ENCODE results near the gene MMP14. TPM values are rescaled to one million over a fixed set of nuclear protein-coding genes. Genes with fewer than 3 reads are reported as not detected.

The MMP14 gene
- total and polyA plus RNA-seq, 2 of the 13 experiments (the other 11 are each of a cell fraction or from before 2014, with no cell fraction given) = 5.2 to 9.8 TPM

GRCh38 chr14:22802860-22803686 is 33.3 kb upstream of the MMP14 start:
- Histone ChIP-seq H4K20me1 (ENCODE audit: insufficient read depth, low read length) (no peaks in the 10 kb centered on the region), H3K36me3 (replicated peaks in 1 of 2; ENCODE audit: control insufficient read depth in 1 of 2, insufficient read depth in 2 of 2, low read length in 2 of 2) (no peaks in the 10 kb centered on the region), H3K27me3 (ENCODE audit: control insufficient read depth in 1 of 2, insufficient read depth in 2 of 2, low read length in 2 of 2) (no peaks in the 10 kb centered on the region), H2AFZ (ENCODE audit: low read length) (no peak overlapping the region), H3K9me3 (ENCODE audit: low read length) (no peaks in the 10 kb centered on the region), H3K4me1 (ENCODE audit: insufficient read depth, low read length) (peaks cover 18% of the 10 kb centered on the region), H3K79me2 (ENCODE audit: insufficient read depth, low read length) (no peaks in the 10 kb centered on the region), H3K4me3 (replicated peaks in 1 of 3; ENCODE audit: insufficient read depth in 1 of 3, low read depth in 2 of 3, low read length in 3 of 3) (no peak overlapping the region), H3K9ac (ENCODE audit: insufficient read depth, low read depth, low read length) (no peak overlapping the region), H3K27ac (ENCODE audit: extremely low read length, insufficient read depth, low read length) (no peak overlapping the region), H3K4me2 (ENCODE audit: low read depth, low read length) (no peak overlapping the region)
- DNase-seq (ENCODE audit: low spot score) (no peak), ATAC-seq (no peak), FAIRE-seq (no peak)
- in situ Hi-C loops (cut with HindIII; ENCODE audit: extremely low pct_ligation_motif_present, low pct_unique_long_range_greater_than_20kb) (no loop called here), intact Hi-C loops (cut with micrococcal nuclease; ENCODE audit: unreplicated experiment) (no loop called here)
- no TSS peak for BruUV-seq (replicated peaks)
- ChIA-PET CTCF (ENCODE audit: low intra/inter-chr PET ratio, low total read pairs) (no interaction called here), POLR2A (no interaction called here)
- WGBS (ENCODE audit: low lambda C conversion rate) = 69% methylated on average over 12 of the region's 12 CpGs
- TF ChIP-seq SMAD1 (CRISPR knock-in tag; IDR thresholded peaks at IDR 0.05; ENCODE audit: borderline replicate concordance, low read depth) (no peak), ZKSCAN8 (CRISPR knock-in tag; IDR thresholded peaks at IDR 0.05; ENCODE audit: borderline replicate concordance) (0 out of 2 replicates have a peak, but pooled peaks have one; percentile 29)

DNA sequence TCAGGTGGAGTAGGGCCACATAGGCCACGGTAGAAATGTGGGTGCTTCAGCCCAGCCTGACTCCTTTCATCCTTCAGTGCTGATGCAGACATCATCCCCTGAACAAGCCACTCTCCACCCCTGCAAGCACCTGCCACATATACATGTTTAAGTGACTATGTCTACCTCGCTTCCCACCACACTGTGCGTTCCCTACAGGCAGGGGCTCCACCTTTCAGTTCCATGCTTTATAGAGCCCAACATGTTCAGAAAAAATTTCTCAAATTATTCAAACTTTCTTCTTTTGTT is 32.8 kb upstream of the MMP14 start:
- WGBS (ENCODE audit: low lambda C conversion rate) = 73% methylated on average over 3 of the region's 3 CpGs
- CTCF ChIA-PET (ENCODE audit: low intra/inter-chr PET ratio, low total read pairs) = no interaction called here
- DNase-seq (ENCODE audit: low spot score) (no peak), ATAC-seq (no peak), FAIRE-seq (no peak)
- H4K20me1 ChIP-seq (ENCODE audit: insufficient read depth, low read length) = no peaks in the 10 kb centered on the region
- H3K27ac ChIP-seq (ENCODE audit: extremely low read length, insufficient read depth, low read length) = no peak overlapping the region
- no peak overlapping the region for H3K4me2 ChIP-seq (ENCODE audit: low read depth, low read length)
- H3K9me3 ChIP-seq (ENCODE audit: low read length) = no peaks in the 10 kb centered on the region
- H3K27me3 ChIP-seq (ENCODE audit: control insufficient read depth in 1 of 2, insufficient read depth in 2 of 2, low read length in 2 of 2) = no peaks in the 10 kb centered on the region
- H3K9ac ChIP-seq (ENCODE audit: insufficient read depth, low read depth, low read length) = no peak overlapping the region
- H3K79me2 ChIP-seq (ENCODE audit: insufficient read depth, low read length) = no peaks in the 10 kb centered on the region
- no TSS peak for BruUV-seq (replicated peaks)
- no peak overlapping the region for H3K4me3 ChIP-seq (replicated peaks in 1 of 3; ENCODE audit: insufficient read depth in 1 of 3, low read depth in 2 of 3, low read length in 3 of 3)
- no peaks in the 10 kb centered on the region for H3K36me3 ChIP-seq (replicated peaks in 1 of 2; ENCODE audit: control insufficient read depth in 1 of 2, insufficient read depth in 2 of 2, low read length in 2 of 2)
- peaks cover 24% of the 10 kb centered on the region for H3K4me1 ChIP-seq (ENCODE audit: insufficient read depth, low read length)
- POLR2A ChIA-PET = no interaction called here
- intact Hi-C loops (cut with micrococcal nuclease; ENCODE audit: unreplicated experiment) (no loop called here), in situ Hi-C loops (cut with HindIII; ENCODE audit: extremely low pct_ligation_motif_present, low pct_unique_long_range_greater_than_20kb) (no loop called here)
- H2AFZ ChIP-seq (ENCODE audit: low read length) = no peak overlapping the region
- no peak for TF ChIP-seq MLX (CRISPR knock-in tag; IDR thresholded peaks at IDR 0.05)
- no peak for TF ChIP-seq MEIS1 (CRISPR knock-in tag; IDR thresholded peaks at IDR 0.05; ENCODE audit: borderline replicate concordance)
- TF ChIP-seq ZNF775 (CRISPR knock-in tag; IDR thresholded peaks at IDR 0.05; ENCODE audit: borderline replicate concordance) = no peak
- TF ChIP-seq BHLHE40 (IDR thresholded peaks at IDR 0.05; ENCODE audit: low read length) = no peak
- TF ChIP-seq NR2F6 (IDR thresholded peaks at IDR 0.05) = no peak
- no peak for TF ChIP-seq NR2F6 (CRISPR knock-in tag; IDR thresholded peaks at IDR 0.05)
- no peak for TF ChIP-seq NFATC3 (CRISPR knock-in tag; IDR thresholded peaks at IDR 0.05)
- no peak for TF ChIP-seq ZNF776 (CRISPR knock-in tag; IDR thresholded peaks at IDR 0.05)
- no peak for TF ChIP-seq RERE (CRISPR knock-in tag; IDR thresholded peaks at IDR 0.05; ENCODE audit: low read depth)
- no peak for TF ChIP-seq TOE1 (CRISPR knock-in tag; IDR thresholded peaks at IDR 0.05)
- no peak for TF ChIP-seq E2F5 (CRISPR knock-in tag; conservative IDR thresholded peaks at IDR 0.05)
